Astrocyte (in vitro differentiated cells and primary cell): ENCODE results near the gene NXPE4. TPM values are rescaled to one million over a fixed set of nuclear protein-coding genes. Genes with fewer than 3 reads are reported as not detected.

Experiments
- DNase-seq: peaks from one replicate; pipeline ENCODE4 v3.0.0-alpha.2; 2010; ENCODE audit warnings: low read depth
- FAIRE-seq: peaks from 2 replicates; lab custom pipeline; 2011; peaks lifted over from hg19 to GRCh38; lab: Jason Lieb, UNC
- H2AFZ ChIP-seq: 2 replicates; pipeline ENCODE4 v1.6.0; 2012; ENCODE audit warnings: low read depth, low read length, inconsistent platforms
- H3K27ac ChIP-seq: 2 replicates; pipeline ENCODE4 v1.5.1; 2011; ENCODE audit warnings: low read depth, low read length, inconsistent platforms
- H3K27me3 ChIP-seq: 2 replicates; pipeline ENCODE4 v1.6.0; 2011; ENCODE audit warnings: low read length, inconsistent platforms; ENCODE audit not compliant: insufficient read depth
- H3K36me3 ChIP-seq: 2 replicates; pipeline ENCODE4 v1.5.1; 2011; ENCODE audit warnings: low read length, inconsistent platforms; ENCODE audit not compliant: insufficient read depth
- H3K4me1 ChIP-seq: 2 replicates; pipeline ENCODE4 v1.5.1; 2011; ENCODE audit warnings: low read length, inconsistent platforms; ENCODE audit not compliant: insufficient read depth
- H3K4me2 ChIP-seq: 2 replicates; pipeline ENCODE4 v1.6.0; 2012; ENCODE audit warnings: low read length, inconsistent platforms
- H3K4me3 ChIP-seq: 2 replicates; pipeline ENCODE4 v1.5.1; 2011; ENCODE audit warnings: low read depth, mild to moderate bottlenecking, low read length, inconsistent platforms; ENCODE audit not compliant: insufficient read depth
- H3K79me2 ChIP-seq: 2 replicates; pipeline ENCODE4 v1.6.0; 2012; ENCODE audit warnings: mild to moderate bottlenecking, low read length, inconsistent platforms; ENCODE audit not compliant: insufficient read depth
- H3K9ac ChIP-seq: 2 replicates; pipeline ENCODE4 v1.6.0; 2012; ENCODE audit warnings: mild to moderate bottlenecking, low read length, inconsistent platforms
- H3K9me3 ChIP-seq: 2 replicates; pipeline ENCODE4 v1.5.1; 2012; ENCODE audit warnings: low read depth, mild to moderate bottlenecking, low read length, inconsistent platforms; ENCODE audit not compliant: insufficient read depth
- H4K20me1 ChIP-seq: 2 replicates; pipeline ENCODE4 v1.6.0; 2012; ENCODE audit warnings: low read length, inconsistent platforms; ENCODE audit not compliant: insufficient read depth
- H3K27ac Mint-ChIP-seq: one replicate; pipeline ENCODE4 v1.8.0; 2021; ENCODE audit warnings: mild to moderate bottlenecking, mixed read lengths; ENCODE audit not compliant: unreplicated experiment
- H3K27me3 Mint-ChIP-seq: one replicate; pipeline ENCODE4 v1.8.0; 2021; ENCODE audit warnings: low read depth, mixed read lengths; ENCODE audit not compliant: unreplicated experiment
- H3K36me3 Mint-ChIP-seq: one replicate; pipeline ENCODE4 v1.8.0; 2021; ENCODE audit warnings: low read depth, mixed read lengths; ENCODE audit not compliant: unreplicated experiment
- H3K4me1 Mint-ChIP-seq: one replicate; pipeline ENCODE4 v1.8.0; 2021; ENCODE audit warnings: low read depth, mixed read lengths; ENCODE audit not compliant: unreplicated experiment
- H3K4me3 Mint-ChIP-seq: one replicate; pipeline ENCODE4 v1.8.0; 2021; ENCODE audit warnings: mild to moderate bottlenecking, moderate library complexity, mixed read lengths; ENCODE audit not compliant: unreplicated experiment
- H3K9me3 Mint-ChIP-seq: one replicate; pipeline ENCODE4 v1.8.0; 2021; ENCODE audit warnings: mild to moderate bottlenecking, mixed read lengths; ENCODE audit not compliant: unreplicated experiment
- EZH2 ChIP-seq: IDR thresholded peaks from 2 replicates; pipeline ENCODE4 v1.6.1; 2012; ENCODE audit warnings: mild to moderate bottlenecking, low read length, inconsistent platforms; ENCODE audit not compliant: insufficient read depth
- total RNA-seq: library from RNA; stranded (reverse); gene quantifications from 2 replicates; pipeline ENCODE4 v1.2.1, GENCODE V29; 2021
- TF ChIP-seq, protein P1 (sequence below): IDR thresholded peaks from 2 replicates; pipeline ENCODE4 v1.5.1; 2011; ENCODE audit warnings: low read depth, mild to moderate bottlenecking, inconsistent platforms, low read length, moderate library complexity; ENCODE audit not compliant: insufficient read depth

The NXPE4 gene
- total RNA-seq, 1 donor from 2014 or later: not detected

DNA sequence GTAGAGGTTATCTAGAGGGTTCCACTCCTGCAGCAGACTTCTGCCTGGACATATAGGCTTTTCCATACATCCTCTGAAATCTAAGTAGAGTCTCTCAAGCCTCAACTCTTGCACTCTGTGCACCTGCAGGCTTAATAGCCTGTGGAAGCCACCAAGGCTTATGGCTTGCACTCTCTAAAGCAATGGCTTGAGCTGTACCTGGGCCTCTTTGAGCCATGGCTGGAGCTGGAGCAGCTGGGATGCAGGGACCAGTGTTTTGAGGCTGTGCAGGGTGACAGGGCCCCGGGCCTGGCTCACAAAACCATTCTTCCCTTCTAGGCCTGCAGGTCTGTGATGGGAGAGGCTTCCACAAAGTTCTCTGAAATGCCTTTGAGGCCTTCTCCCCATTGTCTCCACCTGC, 2.9 kb upstream of the NXPE4 start:
- H3K4me1 ChIP-seq: no peaks in the 10 kb centered on the region
- no peaks in the 10 kb centered on the region for H3K4me1 Mint-ChIP-seq
- H3K27ac Mint-ChIP-seq: no peak overlapping the region
- H3K4me2 ChIP-seq: no peak overlapping the region
- H3K4me3 Mint-ChIP-seq: no peak overlapping the region
- H3K27ac ChIP-seq: no peak overlapping the region
- DNase-seq (no peak), FAIRE-seq (no peak)
- no peaks in the 10 kb centered on the region for H3K36me3 Mint-ChIP-seq
- H3K4me3 ChIP-seq: no peak overlapping the region
- H4K20me1 ChIP-seq: no peaks in the 10 kb centered on the region
- no peaks in the 10 kb centered on the region for H3K9me3 Mint-ChIP-seq
- no peak overlapping the region for H3K9ac ChIP-seq
- no peaks in the 10 kb centered on the region for H3K27me3 ChIP-seq
- H3K9me3 ChIP-seq: no peaks in the 10 kb centered on the region
- no peak overlapping the region for H2AFZ ChIP-seq
- H3K79me2 ChIP-seq: no peaks in the 10 kb centered on the region
- H3K27me3 Mint-ChIP-seq: no peaks in the 10 kb centered on the region
- no peaks in the 10 kb centered on the region for H3K36me3 ChIP-seq
- no peak for TF ChIP-seq EZH2
- TF ChIP-seq, protein P1, sequence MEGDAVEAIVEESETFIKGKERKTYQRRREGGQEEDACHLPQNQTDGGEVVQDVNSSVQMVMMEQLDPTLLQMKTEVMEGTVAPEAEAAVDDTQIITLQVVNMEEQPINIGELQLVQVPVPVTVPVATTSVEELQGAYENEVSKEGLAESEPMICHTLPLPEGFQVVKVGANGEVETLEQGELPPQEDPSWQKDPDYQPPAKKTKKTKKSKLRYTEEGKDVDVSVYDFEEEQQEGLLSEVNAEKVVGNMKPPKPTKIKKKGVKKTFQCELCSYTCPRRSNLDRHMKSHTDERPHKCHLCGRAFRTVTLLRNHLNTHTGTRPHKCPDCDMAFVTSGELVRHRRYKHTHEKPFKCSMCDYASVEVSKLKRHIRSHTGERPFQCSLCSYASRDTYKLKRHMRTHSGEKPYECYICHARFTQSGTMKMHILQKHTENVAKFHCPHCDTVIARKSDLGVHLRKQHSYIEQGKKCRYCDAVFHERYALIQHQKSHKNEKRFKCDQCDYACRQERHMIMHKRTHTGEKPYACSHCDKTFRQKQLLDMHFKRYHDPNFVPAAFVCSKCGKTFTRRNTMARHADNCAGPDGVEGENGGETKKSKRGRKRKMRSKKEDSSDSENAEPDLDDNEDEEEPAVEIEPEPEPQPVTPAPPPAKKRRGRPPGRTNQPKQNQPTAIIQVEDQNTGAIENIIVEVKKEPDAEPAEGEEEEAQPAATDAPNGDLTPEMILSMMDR: no peak

DNA sequence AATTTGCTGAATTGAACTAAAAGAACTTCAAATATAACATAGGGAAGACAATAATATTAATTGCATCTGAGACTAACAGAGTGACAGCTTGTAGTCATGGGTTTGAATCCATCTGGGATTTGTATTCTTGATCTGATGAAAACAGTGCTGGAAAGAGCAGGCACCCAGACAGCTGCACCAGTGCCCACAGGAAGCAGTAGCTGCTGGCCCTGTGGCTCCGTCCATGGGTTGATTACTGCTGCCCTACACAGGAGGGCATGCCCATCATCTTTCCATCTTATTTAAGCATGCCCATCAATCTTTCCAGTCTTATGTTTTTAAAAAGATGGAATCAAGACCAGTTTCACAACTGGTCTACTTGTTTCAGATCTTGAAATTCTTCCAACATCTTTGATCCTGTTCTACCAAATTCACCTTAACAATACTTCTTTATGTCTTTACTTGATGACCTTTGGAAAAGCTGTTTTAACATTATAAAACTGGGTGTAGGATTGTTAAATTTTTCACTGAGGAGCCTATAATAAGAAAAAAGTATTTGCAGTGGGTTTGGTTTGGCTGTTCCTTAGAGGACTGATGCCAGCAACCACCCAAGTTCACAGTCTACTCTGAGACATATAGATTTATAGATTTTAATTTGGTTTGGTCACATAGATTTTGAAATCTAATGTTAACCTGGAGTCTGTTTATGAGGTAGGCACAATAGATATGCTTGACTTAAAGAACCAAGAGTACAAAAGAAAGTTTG, 761 bp upstream of the NXPE4 start:
- Mint-ChIP-seq H3K4me3 (no peak overlapping the region), H3K9me3 (no peaks in the 10 kb centered on the region), H3K27me3 (no peaks in the 10 kb centered on the region), H3K4me1 (no peaks in the 10 kb centered on the region), H3K36me3 (no peaks in the 10 kb centered on the region), H3K27ac (no peak overlapping the region)
- no peaks in the 10 kb centered on the region for H3K9me3 ChIP-seq
- H3K27ac ChIP-seq: no peak overlapping the region
- no peaks in the 10 kb centered on the region for H3K79me2 ChIP-seq
- H3K4me2 ChIP-seq: no peak overlapping the region
- no peaks in the 10 kb centered on the region for H3K27me3 ChIP-seq
- no peak overlapping the region for H2AFZ ChIP-seq
- no peak for DNase-seq
- no peaks in the 10 kb centered on the region for H3K36me3 ChIP-seq
- FAIRE-seq: no peak
- TF ChIP-seq EZH2: no peak
- TF ChIP-seq, protein P1: no peak
- no peaks in the 10 kb centered on the region for H3K4me1 ChIP-seq
- H3K9ac ChIP-seq: no peak overlapping the region
- H3K4me3 ChIP-seq: no peak overlapping the region
- H4K20me1 ChIP-seq: no peaks in the 10 kb centered on the region

DNA sequence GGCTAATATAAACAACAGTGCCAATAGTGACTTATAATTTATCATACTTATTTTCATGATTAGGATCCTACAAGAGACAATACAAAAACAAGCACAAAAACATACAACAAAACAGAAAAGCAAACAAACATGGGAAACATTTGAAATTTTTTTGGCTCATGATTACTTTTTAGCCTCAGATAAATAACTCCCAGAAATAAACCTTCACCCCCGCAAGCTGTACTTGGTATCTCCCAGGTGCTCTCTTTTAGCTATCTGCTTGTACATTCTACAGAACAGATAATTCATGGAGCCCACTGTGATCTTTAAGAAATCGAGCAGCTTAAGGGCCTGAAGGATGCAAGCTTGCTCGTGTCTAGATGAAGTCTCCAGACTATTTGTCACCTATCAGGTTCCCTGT, 883 bp downstream of the NXPE4 start:
- Histone ChIP-seq H3K9ac (no peak overlapping the region), H2AFZ (no peak overlapping the region), H3K4me1 (no peaks in the 10 kb centered on the region), H3K27me3 (no peaks in the 10 kb centered on the region), H3K4me3 (no peak overlapping the region), H3K79me2 (no peaks in the 10 kb centered on the region), H3K36me3 (no peaks in the 10 kb centered on the region), H3K9me3 (no peaks in the 10 kb centered on the region), H3K4me2 (no peak overlapping the region), H3K27ac (no peak overlapping the region), H4K20me1 (no peaks in the 10 kb centered on the region)
- no peak for FAIRE-seq
- H3K4me1 Mint-ChIP-seq: no peaks in the 10 kb centered on the region
- no peak overlapping the region for H3K4me3 Mint-ChIP-seq
- no peaks in the 10 kb centered on the region for H3K9me3 Mint-ChIP-seq
- TF ChIP-seq, protein P1: no peak
- no peak for TF ChIP-seq EZH2
- no peak overlapping the region for H3K27ac Mint-ChIP-seq
- no peak for DNase-seq
- no peaks in the 10 kb centered on the region for H3K27me3 Mint-ChIP-seq
- no peaks in the 10 kb centered on the region for H3K36me3 Mint-ChIP-seq
